GM19023 (cell line): ENCODE data around the gene COL10A1.

Experiments used
- ATAC-seq: cut with Tn5 transposase; IDR thresholded peaks from one replicate; pipeline ENCODE4 v1.9.1; 2021; ENCODE audit warnings: mild to moderate bottlenecking, moderate library complexity; ENCODE audit not compliant: unreplicated experiment

COL10A1 gene

GRCh38 chr6:116126032-116126431, at the start of gene COL10A1:
COL10A1 (minus strand) TSS chr6:116126132; CDS start chr6:116125492, 640 bp downstream.
- no peak for ATAC-seq

GRCh38 chr6:116175344-116175743, 49.4 kb upstream of the COL10A1 start:
- no peak for ATAC-seq

GRCh38 chr6:116173928-116174327, 48.0 kb upstream of the COL10A1 start:
- no peak for ATAC-seq

- no peak for ATAC-seq
Observed at GRCh38 chr6:116170358-116171057, 44.6 kb upstream of the COL10A1 start.

- ATAC-seq = no peak
Observed at GRCh38 chr6:116169880-116170279, 43.9 kb upstream of the COL10A1 start.

GRCh38 chr6:116168148-116168547, 42.2 kb upstream of the COL10A1 start:
- ATAC-seq = no peak

- no peak for ATAC-seq
Observed at GRCh38 chr6:116166369-116166768, 40.4 kb upstream of the COL10A1 start.

GRCh38 chr6:116165596-116165995, 39.7 kb upstream of the COL10A1 start:
- ATAC-seq = peak; percentile 55

GRCh38 chr6:116159782-116160524, 34.0 kb upstream of the COL10A1 start:
- ATAC-seq = no peak

- ATAC-seq = no peak
Observed at GRCh38 chr6:116158641-116159040, 32.7 kb upstream of the COL10A1 start.

- ATAC-seq = no peak
Observed at GRCh38 chr6:116157391-116157790, 31.5 kb upstream of the COL10A1 start.

- no peak for ATAC-seq
Observed at GRCh38 chr6:116156405-116157326, 30.7 kb upstream of the COL10A1 start.

GRCh38 chr6:116154887-116155286, 29.0 kb upstream of the COL10A1 start:
- ATAC-seq = no peak

- ATAC-seq = no peak
Observed at GRCh38 chr6:116152620-116153019, 26.7 kb upstream of the COL10A1 start.

- no peak for ATAC-seq
Observed at GRCh38 chr6:116145803-116146675, 20.1 kb upstream of the COL10A1 start.

GRCh38 chr6:116144605-116145004, 18.7 kb upstream of the COL10A1 start:
- no peak for ATAC-seq

GRCh38 chr6:116139917-116140316, 14.0 kb upstream of the COL10A1 start:
- no peak for ATAC-seq

- ATAC-seq = no peak
Observed at GRCh38 chr6:116136933-116137340, 11.0 kb upstream of the COL10A1 start.

- no peak for ATAC-seq
Observed at GRCh38 chr6:116136373-116136772, 10.4 kb upstream of the COL10A1 start.

- no peak for ATAC-seq
Observed at GRCh38 chr6:116133453-116133852, 7.5 kb upstream of the COL10A1 start.
